Fibroblast of skin of left biceps (primary cell): Measurements from ENCODE around the gene CD53.
"Not testable (repeated sequence)": the region's sequence is repeated elsewhere in the genome, so short reads cannot be mapped to it uniquely, and the experiment has no call there.

Experiments used
- DNase-seq, 2 experiments: peaks; one replicate each; pipeline ENCODE4 v3.0.0-alpha.2; 2013; ENCODE audit warnings: low read depth in 2 of 2

CD53 gene, protein sequence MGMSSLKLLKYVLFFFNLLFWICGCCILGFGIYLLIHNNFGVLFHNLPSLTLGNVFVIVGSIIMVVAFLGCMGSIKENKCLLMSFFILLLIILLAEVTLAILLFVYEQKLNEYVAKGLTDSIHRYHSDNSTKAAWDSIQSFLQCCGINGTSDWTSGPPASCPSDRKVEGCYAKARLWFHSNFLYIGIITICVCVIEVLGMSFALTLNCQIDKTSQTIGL

GRCh38 chr1:110872745-110873720 lies at the start of gene CD53:
Gene CD53, plus strand, starts transcription at chr1:110873148. Its CDS starts 18,261 bp downstream, at chr1:110891409.
- no peak for DNase-seq

DNA sequence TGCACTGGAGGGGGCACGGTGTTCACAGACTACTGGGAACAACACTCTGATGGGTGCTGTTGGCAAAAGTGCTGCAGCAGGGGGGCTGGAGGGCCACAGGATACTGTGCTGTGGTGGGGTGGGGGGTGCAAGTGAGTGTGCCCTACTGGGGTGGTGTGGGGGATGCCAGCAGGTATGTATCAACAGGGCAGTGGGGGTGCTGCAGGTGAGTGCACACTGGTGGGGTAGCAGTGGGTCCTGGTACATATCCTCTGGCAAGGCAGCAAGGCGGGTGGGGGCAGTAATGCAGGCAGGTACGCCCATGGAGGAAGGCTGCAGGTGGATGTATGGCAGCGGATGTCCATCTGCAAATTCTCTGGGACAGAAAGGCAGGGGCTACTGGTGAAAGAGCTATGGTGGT lies 48.8 kb upstream of the CD53 start:
- DNase-seq: no peak

DNA sequence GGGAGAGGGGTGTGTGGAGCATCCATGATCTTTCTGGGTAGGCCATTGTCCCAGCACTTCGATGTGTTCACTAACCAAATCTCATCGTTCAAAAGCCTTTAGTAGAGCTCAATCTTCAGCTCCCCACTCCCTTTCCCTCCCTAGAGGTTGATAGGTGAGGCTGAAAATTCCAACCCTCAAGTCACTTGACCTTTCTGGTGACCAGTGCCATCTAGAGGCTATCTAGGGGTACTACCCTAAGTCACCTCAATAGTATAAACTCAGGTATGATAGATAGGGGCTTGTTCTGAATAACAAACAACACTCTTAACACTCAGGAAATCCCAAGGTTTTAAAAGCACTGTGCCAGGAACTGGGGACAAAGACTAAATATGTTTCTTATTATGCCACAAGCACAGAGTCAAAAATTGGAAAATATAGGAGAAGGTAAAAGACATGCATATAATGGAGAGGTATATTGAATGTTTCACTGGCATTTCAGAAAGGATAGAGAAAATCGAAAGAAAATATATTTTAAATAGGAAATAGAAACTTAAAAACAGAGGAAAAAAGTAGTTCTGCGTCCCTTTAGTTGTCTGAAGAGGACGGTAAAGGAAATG lies 42.9 kb upstream of the CD53 start:
- no peak for DNase-seq

- DNase-seq: not testable (repeated sequence)
These were observed 39.2 kb upstream of the CD53 start for GRCh38 chr1:110833779-110834178.

GRCh38 chr1:110846861-110847260 lies 26.1 kb upstream of the CD53 start:
- DNase-seq: no peak

GRCh38 chr1:110850145-110850544 lies 22.8 kb upstream of the CD53 start:
- DNase-seq: no peak

DNA sequence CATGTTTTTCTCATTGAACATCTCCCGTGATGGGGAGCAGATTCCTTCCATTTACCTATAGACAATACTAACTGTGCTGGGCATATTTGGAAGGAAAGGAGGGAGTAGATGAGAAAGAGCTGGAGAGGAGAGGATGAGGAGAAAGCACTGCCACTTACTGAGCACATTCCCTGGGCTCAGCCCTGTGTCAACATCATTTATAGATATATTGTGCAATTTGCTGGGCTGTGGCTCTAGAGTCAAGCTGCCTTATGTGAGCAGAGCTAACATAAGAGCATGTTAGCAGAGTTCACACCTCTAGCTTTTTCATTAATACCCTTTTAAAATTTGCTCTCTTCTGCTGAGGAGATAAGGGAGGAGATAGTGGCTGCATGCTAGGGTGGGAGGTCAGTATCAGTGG lies 22.3 kb upstream of the CD53 start:
- no peak for DNase-seq

DNA sequence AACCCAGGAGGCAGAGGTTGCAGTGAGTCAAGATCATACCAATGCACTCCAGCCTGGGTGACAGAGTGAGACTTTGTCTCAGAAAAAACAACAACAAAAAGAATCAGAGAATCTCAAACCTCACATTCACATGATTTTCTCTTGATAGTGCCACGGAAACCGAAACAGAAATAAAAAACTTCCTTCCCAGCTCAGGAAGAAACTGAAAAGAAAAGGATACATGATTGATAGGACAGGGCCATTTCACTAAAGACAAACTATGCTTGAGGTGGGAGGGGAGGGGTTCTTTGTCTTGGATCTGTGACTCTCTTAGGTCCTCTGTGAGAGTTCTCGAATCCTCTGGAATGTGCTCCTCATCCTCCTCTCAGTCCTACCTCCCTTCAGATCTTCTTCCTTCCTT lies 19.8 kb upstream of the CD53 start:
- no peak for DNase-seq

DNA sequence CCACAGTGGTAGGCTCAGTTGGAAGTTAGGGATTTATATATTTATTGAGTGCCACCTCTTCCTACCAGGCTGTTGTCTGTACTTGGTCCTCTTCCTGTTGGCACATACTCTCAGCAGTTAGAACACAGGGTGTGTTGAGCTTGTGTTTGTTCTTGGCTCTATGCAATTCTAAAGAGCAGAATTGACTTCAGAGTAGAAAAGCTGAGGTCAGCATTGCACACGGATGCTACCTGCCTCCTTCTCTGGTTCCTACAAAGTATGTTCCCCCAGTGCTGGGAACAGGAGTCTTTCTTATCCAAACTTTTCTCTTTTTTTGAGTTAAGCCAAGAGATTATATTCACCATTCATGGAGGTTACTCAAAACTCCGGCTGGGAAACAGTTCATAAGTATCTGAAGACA lies 16.5 kb upstream of the CD53 start:
- no peak for DNase-seq

GRCh38 chr1:110857964-110858948 lies 14.7 kb upstream of the CD53 start:
- no peak for DNase-seq

GRCh38 chr1:110859062-110859461 lies 13.9 kb upstream of the CD53 start:
- no peak for DNase-seq

DNA sequence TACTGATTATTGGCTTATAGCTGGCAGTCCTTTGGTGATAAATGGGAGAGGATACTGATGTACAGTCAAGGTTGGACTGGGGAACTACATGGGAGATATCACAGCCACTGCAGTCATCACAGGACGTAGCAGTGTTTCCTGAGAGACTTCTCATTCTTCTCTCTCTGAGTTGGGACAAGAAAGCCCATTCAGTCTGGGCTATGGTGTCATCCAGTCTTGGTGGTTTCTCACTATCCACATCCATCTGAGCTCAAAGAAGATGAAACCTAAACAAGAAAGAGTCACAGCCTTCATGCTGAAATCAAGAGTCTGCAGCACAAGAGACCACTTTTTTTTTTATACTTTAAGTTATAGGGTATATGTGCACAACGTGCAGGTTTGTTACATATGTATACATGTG lies 12.8 kb upstream of the CD53 start:
- DNase-seq: no peak

DNA sequence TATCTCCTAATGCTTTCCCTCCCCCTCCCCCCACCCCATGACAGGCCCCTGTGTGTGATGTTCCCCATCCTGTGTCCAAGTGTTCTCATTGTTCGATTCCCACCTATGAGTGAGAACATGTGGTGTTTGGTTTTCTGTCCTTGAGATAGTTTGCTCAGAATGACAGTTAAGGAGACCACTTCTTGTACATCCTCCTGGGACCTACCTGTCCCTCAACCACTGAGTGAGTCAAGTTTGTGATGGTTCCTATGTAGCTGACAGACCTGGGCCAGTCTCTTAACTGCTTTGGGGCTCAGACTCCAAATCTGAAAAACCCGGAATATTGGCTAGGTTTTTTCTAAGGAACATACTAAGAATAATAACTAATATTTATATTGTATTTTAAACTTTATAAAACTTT lies 12.3 kb upstream of the CD53 start:
- DNase-seq: not testable (repeated sequence)

- DNase-seq: not testable (repeated sequence)
These were observed 11.0 kb upstream of the CD53 start for GRCh38 chr1:110861942-110862341.

DNA sequence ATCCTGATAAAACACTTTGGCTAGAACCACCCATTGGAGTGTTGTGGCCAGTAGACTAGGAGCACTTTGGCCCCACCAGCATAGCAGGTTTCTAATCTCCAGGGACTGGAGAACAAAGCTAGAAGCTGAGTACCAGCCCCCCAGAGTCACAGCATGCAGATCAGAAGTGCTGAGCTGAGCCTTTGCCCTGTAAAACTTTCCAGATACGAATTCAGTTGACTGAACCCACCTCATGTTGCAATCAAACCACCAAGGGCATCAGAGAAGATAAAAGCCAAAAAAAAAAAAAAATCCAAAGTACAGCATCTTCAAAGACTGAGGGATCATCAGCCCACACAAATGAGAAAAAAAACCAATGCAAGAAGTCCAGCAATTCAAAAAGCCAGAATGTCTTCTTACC lies 8.7 kb upstream of the CD53 start:
- no peak for DNase-seq

DNA sequence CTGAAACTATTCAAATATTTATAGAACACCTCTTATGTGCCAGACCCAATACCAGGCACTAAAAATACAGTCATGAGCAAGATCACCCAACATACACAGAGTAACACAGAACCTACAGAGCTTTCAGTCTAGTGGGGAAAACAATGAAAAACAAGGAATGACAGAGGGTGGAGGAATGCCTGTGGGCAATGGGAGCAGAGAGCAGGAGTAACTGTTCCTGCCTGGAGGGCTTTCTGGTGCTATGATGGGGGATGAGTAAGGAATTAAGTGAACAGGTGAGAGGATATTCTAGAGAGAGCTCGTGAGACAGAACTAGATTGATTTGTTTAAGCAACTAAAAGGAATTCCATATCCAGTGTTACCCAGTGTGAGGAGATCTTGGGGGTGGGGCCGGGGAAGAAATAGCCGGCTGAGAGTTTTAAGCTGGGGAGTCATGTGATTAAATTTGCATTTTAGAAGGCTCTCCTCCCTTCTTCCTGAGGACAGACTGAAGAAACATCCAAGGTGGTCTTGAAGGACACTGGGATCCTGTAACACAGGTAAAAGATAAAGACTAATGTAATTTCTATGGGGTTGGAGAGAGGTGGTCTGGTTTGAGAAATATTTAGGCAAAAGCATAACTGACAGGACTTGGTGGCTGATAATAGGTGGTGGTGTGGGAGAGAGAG lies 2.1 kb upstream of the CD53 start:
- no peak for DNase-seq

- no peak for DNase-seq
These were observed 593 bp upstream of the CD53 start for GRCh38 chr1:110872366-110872744.

- no peak for DNase-seq
These were observed 908 bp downstream of the CD53 start for GRCh38 chr1:110873856-110874255.

DNA sequence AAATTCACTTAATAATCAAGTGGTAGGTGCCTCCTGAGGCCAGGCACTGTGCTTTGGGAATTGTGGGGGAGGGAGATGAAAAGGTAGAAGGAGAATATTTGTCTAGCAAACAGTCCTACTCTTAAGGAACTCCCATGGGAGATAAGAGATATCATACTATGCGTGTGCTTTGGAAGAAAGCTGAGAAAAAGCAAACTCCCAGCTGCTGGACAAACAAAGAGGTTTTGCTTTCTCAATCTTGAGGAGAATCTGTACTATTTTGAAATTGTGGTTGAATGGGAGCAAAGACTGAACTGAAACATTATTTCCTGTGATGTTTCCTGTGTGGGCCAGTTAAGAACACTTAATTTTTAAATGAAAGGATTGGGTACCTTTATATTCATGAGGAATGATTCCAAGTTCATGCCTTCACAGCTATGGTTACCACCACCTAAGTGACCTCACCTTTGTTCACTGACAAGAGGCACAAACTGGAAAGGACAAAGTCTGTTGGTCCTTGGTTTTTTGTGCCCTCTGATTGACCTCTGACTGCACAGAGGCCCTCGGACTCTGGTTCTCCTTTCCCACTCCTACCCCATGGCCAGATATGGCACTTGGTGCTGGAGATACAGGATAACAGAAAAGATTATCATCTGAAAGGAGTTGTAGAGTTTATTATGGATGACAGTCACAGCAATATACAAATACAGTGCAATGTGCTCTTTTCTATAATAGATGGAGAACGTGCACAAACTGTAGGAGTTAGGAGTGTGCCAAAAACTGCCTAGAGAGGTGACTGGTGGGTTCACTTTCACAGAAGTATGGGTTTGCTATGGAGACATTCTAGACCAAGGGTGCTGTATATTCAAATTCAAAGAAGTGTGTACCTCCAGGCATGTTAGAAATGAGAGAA lies 1.6 kb downstream of the CD53 start:
- DNase-seq: no peak

GRCh38 chr1:110875216-110875731 lies 2.3 kb downstream of the CD53 start:
- no peak for DNase-seq
